Natural killer cell (primary cell): Measurements from ENCODE around the gene SOX8. TPM values are rescaled to one million over a fixed set of nuclear protein-coding genes. Genes with fewer than 3 reads are reported as not detected.

ENCODE experiments used
- ATAC-seq, 3 donors: fragments of 150-1000 bp in 2 of 3; fragments of 200-7000 bp in 1 of 3; cut with Tn5 transposase; 1 replicate in 1 of 3; 2 replicates in 2 of 3; pipeline ENCODE4 v1.10.0; 2021; ENCODE audit warnings: mild to moderate bottlenecking in 2 of 3, moderate library complexity in 2 of 3
- DNase-seq, 2 donors: peaks; one replicate each; pipeline versions ENCODE4 v3.0.0 to v3.0.0-alpha.2; 2013 to 2021; ENCODE audit warnings: mixed read lengths in 1 of 2
- H3K27ac ChIP-seq: one replicate; pipeline ENCODE4 v1.5.1; 2013; ENCODE audit warnings: mild to moderate bottlenecking, low read length
- H3K27me3 ChIP-seq: one replicate; pipeline ENCODE4 v1.6.1; 2013; ENCODE audit warnings: low read length; ENCODE audit not compliant: control insufficient read depth, insufficient read depth
- H3K36me3 ChIP-seq: one replicate; pipeline ENCODE4 v1.6.1; 2013; ENCODE audit warnings: low read length; ENCODE audit not compliant: control insufficient read depth, insufficient read depth
- H3K4me1 ChIP-seq: one replicate; pipeline ENCODE4 v1.6.1; 2013; ENCODE audit warnings: low read length; ENCODE audit not compliant: control insufficient read depth, insufficient read depth
- H3K4me3 ChIP-seq: one replicate; pipeline ENCODE4 v1.5.1; 2013; ENCODE audit warnings: low read length
- H3K9me3 ChIP-seq: one replicate; pipeline ENCODE4 v1.6.1; 2013; ENCODE audit warnings: low read length; ENCODE audit not compliant: control insufficient read depth, insufficient read depth
- H3K27ac Mint-ChIP-seq, 2 donors: one replicate each; pipeline ENCODE4 v1.8.0; 2022; ENCODE audit warnings: mild to moderate bottlenecking in 2 of 2, mixed read lengths in 2 of 2, moderate library complexity in 1 of 2
- H3K27me3 Mint-ChIP-seq, 2 donors: one replicate each; pipeline ENCODE4 v1.8.0; 2022; ENCODE audit warnings: low read depth in 2 of 2, mixed read lengths in 2 of 2
- H3K36me3 Mint-ChIP-seq: one replicate; pipeline ENCODE4 v1.8.0; 2022; ENCODE audit warnings: mixed read lengths
- H3K4me1 Mint-ChIP-seq, 2 donors: one replicate each; pipeline ENCODE4 v1.8.0; 2022; ENCODE audit warnings: mixed read lengths in 2 of 2
- H3K4me3 Mint-ChIP-seq: one replicate; pipeline ENCODE4 v1.8.0; 2022; ENCODE audit warnings: mild to moderate bottlenecking, moderate library complexity, mixed read lengths
- H3K9me3 Mint-ChIP-seq, 2 donors: one replicate each; pipeline ENCODE4 v1.8.0; 2022; ENCODE audit warnings: mixed read lengths in 2 of 2
- WGBS: methylation state at CpG from one replicate; pipeline ENCODE4 v1.1.7; 2013; ENCODE audit warnings: missing lambda C conversion rate; ENCODE audit not compliant: insufficient coverage; 5-methylcytosine and 5-hydroxymethylcytosine counted together
- intact Hi-C: fragments of 100-400 bp; cut with micrococcal nuclease; formaldehyde crosslinking; loops from one replicate; pipeline ENCODE4 v1.14.2; 2022
- total RNA-seq, 4 donors: library from RNA; stranded (reverse); fragments of 120-200 nt in 1 of 4; gene quantifications; one replicate each; pipeline versions ENCODE4 v1.2.3 to v1.2.4, GENCODE V29; 2013 to 2022
- TF ChIP-seq, protein P1 (sequence below): fragments of 200-600 bp; IDR thresholded peaks from one replicate; pipeline ENCODE4 v1.8.0; 2022; ENCODE audit warnings: antibody characterized with exemption

Gene SOX8
- total RNA-seq, 3 donors from 2014 or later (not counting 1 experiment from before 2014, with no cell fraction given) = not detected

DNA sequence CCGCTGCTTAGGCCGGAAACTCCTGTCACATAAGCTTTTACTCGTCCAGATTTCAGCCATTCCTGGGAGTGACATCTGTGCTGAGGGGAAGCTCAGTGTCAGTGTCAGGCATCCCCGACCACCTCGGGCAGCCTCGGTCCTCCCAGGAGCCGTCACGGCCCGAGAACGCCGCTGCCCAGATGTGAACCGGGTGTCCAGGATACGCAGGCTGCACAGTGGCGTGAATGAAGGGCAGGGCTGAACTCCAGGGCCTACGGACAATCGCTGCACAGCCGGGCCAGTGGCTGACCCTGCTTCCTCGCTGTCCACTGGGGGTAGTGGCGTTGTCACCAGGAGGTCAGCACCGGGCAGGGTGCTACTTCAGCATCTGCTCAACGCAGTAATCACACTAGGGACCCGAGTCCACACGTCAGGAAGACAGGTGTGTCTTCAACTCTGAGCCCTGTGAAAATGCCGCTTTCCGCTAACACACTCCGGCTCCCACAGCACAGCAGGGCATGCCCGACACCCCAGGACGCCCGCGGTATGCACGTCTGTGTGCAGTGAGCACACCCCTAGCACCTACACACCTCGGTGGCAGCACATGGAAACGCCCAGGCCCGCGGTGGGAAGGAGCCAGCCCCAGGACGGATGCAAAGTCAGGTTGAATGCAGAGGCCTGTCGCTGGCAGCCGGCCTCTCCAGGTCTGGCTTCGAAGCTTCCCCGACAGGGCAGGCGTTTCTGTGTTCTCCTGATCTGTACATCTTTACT, 13.8 kb upstream of the SOX8 start:
- Histone ChIP-seq H3K9me3 (peaks cover 3% of the 10 kb centered on the region), H3K27me3 (no peaks in the 10 kb centered on the region), H3K27ac (no peak overlapping the region), H3K36me3 (no peaks in the 10 kb centered on the region), H3K4me3 (no peak overlapping the region), H3K4me1 (peaks cover 25% of the 10 kb centered on the region)
- 97% methylated on average over 41 of the region's 41 CpGs for WGBS
- TF ChIP-seq, protein P1, sequence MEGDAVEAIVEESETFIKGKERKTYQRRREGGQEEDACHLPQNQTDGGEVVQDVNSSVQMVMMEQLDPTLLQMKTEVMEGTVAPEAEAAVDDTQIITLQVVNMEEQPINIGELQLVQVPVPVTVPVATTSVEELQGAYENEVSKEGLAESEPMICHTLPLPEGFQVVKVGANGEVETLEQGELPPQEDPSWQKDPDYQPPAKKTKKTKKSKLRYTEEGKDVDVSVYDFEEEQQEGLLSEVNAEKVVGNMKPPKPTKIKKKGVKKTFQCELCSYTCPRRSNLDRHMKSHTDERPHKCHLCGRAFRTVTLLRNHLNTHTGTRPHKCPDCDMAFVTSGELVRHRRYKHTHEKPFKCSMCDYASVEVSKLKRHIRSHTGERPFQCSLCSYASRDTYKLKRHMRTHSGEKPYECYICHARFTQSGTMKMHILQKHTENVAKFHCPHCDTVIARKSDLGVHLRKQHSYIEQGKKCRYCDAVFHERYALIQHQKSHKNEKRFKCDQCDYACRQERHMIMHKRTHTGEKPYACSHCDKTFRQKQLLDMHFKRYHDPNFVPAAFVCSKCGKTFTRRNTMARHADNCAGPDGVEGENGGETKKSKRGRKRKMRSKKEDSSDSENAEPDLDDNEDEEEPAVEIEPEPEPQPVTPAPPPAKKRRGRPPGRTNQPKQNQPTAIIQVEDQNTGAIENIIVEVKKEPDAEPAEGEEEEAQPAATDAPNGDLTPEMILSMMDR = no peak
- ATAC-seq (no peak), DNase-seq (no peak)
- intact Hi-C loops = no loop called here
- Mint-ChIP-seq H3K9me3 (no peaks in the 10 kb centered on the region), H3K36me3 (peaks cover 8% of the 10 kb centered on the region), H3K27ac (no peak overlapping the region), H3K4me3 (no peak overlapping the region), H3K27me3 (no peaks in the 10 kb centered on the region), H3K4me1 (peaks cover 26 to 33% of the 10 kb centered on the region in 2 donors)

DNA sequence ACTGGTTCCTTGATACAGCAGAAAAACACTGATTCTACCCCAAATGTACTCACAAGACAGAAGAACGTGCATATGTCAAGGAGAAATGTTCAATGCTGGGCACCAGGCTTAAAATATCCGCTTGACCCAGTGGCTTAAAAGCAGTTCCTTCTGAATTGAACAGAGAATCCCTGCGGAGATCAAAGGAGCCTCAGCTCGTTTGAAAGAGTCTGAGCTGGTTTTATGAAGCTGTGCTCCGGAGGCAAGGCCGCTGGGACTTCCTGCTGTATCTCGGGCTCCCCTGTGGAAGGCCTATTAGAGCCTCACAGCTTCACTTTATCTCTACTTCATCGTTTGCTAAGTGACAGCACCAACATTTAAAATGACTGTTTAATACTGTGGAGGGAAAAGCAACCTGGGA, 12.9 kb upstream of the SOX8 start:
- Mint-ChIP-seq H3K27me3 (no peaks in the 10 kb centered on the region), H3K4me1 (peaks cover 22 to 29% of the 10 kb centered on the region in 2 donors), H3K9me3 (no peaks in the 10 kb centered on the region), H3K36me3 (peaks cover 8% of the 10 kb centered on the region), H3K4me3 (peak overlapping the region; percentile 66), H3K27ac (no peak overlapping the region)
- H3K27me3 ChIP-seq = no peaks in the 10 kb centered on the region
- peaks cover 17% of the 10 kb centered on the region for H3K4me1 ChIP-seq
- intact Hi-C loops = no loop called here
- WGBS = 86% methylated on average over 8 of the region's 8 CpGs
- peaks cover 3% of the 10 kb centered on the region for H3K9me3 ChIP-seq
- H3K4me3 ChIP-seq = no peak overlapping the region
- TF ChIP-seq, protein P1 = no peak
- no peaks in the 10 kb centered on the region for H3K36me3 ChIP-seq
- DNase-seq = no peak
- ATAC-seq = no peak
- no peak overlapping the region for H3K27ac ChIP-seq

DNA sequence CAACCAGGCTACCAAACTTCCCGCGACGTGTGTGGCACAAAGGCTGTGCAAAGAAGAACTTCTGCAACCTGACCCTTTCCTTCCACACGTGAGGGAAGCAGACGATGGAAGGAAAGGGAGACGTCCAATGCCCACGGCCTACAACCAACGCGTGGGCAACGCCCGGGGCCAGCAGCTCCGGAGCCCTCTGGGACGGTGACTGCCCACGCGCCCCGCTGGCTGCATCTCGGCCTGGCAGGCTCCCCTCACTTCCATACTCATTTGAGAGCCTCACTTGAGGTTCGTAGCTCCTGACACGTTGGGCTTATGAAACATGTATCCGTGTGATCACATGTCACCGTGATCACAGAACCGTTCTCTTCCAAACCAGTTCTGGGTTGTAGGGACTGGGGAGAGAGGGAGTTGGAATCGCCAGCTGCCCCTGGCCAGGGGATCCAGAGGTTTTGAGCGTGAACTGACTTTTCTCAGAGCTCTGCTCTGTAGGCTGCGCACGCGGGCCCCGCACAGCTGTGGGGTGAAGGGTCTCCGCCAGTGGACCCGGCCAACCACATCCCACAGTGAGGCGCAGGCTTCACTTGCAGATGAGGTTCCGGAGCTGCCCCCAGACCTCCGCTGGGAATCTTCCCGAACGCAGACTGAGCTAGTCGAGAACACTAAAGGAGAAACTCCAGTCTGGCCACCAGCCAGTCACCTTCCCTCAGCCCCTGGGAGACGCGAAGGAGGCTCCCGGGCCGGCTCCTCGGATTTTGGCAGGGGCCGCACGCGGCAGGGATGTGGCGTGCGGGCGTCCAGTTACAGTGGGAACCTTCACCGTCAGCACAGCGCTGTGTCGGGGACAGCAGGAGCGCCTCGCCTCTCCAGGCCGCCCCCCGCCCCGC, 11.8 kb upstream of the SOX8 start:
- intact Hi-C loops = no loop called here
- ATAC-seq = no peak
- no peak for DNase-seq
- Mint-ChIP-seq H3K4me3 (peak overlapping the region; percentile 88), H3K27me3 (no peaks in the 10 kb centered on the region), H3K27ac (peak overlapping the region; percentile 31 to 59), H3K4me1 (peaks cover 20 to 26% of the 10 kb centered on the region in 2 donors), H3K36me3 (peaks cover 8% of the 10 kb centered on the region), H3K9me3 (no peaks in the 10 kb centered on the region)
- 58% methylated on average over 55 of the region's 55 CpGs for WGBS
- peak overlapping the region; percentile 76 for H3K4me3 ChIP-seq
- no peak overlapping the region for H3K27ac ChIP-seq
- H3K4me1 ChIP-seq = peaks cover 17% of the 10 kb centered on the region
- H3K36me3 ChIP-seq = no peaks in the 10 kb centered on the region
- H3K27me3 ChIP-seq = no peaks in the 10 kb centered on the region
- H3K9me3 ChIP-seq = peaks cover 3% of the 10 kb centered on the region
- TF ChIP-seq, protein P1 = no peak
